Activated CD4-positive, CD25-positive, alpha-beta regulatory T cell treated with anti-CD3 and anti-CD28 coated beads, Interleukin-2, amount 50 U/mL, for 72 hours (primary cell): ENCODE measurements around the gene SAMD8.
A peak's percentile ranks its signal among the peaks of the same experiment; 100 is the strongest.
"Not testable (repeated sequence)": the region's sequence is repeated elsewhere in the genome, so short reads cannot be mapped to it uniquely, and the experiment has no call there.

Experiments used
- DNase-seq: peaks from one replicate; pipeline ENCODE4 v3.0.0; 2021

Gene SAMD8

DNA sequence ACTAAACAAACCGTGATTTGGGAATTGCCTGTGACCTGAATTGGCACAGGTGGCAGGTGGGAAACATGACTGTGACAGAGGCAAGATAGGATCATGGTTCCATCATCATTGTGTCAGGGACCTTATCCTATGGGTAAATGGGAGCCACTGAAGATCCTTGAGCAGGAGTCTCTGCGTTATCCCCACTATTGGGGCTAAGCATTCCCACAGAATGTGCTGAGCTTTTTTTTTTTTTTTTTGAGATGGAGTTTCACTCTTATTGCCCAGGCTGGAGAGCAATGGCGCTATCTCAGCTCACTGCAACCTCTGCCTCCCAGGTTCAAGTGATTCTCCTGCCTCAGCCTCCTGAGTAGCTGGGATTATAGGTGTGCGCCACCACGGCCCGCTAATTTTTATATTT, 88.5 kb downstream of the SAMD8 start:
- not testable (repeated sequence) for DNase-seq

DNA sequence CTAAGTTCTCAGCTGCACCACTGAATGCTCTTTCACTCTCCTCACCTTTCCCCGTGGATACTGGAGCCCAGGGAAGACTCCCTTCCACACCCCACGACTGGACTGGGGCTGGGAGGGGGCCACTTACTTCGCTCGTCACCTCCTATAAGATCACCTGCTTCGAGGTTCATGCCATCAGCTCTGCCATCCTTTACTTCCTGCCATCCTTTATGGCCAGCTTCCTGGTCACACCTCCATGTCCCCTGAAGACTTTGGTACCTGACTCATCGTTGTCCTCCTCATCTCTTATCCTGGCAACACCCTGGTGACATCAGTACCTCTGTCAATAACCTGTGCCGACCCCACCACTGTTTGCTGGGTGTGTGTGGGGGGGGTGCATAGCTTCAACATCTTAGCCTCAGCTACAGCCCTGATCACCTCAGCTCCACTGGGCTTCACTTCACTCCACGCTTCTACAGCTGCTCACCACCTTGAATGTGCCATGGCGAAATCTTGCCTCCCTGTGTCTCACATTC, 90.4 kb downstream of the SAMD8 start:
- no peak for DNase-seq

DNA sequence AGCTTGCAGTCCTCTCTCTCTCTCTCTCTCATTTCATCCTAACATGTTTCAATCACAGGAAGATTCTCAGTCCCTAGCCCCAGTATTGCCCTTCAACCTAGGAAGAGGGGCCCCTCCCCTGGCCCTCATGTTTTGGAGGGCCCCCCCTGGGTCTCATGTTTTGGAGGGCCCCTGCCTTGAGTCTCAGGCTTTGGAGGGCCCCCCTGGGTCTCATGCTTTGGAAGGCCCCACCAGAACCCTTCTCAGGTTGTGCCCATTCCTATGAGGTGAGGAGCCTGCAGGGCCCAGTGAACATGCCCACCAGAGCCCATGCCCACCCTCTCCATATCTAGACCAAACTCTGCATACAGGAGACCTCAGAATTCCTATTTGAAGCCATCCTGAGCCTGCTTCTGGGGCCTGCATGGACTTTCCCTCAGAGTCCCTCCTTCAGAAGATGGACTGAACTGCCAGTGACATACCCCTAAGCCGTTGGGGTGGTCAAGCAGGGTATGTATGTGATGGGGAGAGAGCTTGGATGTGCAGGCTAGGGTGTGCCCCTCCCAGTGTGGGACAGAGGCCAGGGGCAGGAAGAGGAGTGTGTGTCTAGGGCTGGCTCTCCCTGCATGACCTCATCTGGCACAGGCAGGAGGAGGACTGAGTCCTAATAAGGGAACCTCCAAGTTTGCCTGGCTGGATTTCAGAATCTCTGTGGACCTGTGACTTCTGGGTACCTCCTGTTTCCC, 91.0 kb downstream of the SAMD8 start:
- DNase-seq: no peak

DNA sequence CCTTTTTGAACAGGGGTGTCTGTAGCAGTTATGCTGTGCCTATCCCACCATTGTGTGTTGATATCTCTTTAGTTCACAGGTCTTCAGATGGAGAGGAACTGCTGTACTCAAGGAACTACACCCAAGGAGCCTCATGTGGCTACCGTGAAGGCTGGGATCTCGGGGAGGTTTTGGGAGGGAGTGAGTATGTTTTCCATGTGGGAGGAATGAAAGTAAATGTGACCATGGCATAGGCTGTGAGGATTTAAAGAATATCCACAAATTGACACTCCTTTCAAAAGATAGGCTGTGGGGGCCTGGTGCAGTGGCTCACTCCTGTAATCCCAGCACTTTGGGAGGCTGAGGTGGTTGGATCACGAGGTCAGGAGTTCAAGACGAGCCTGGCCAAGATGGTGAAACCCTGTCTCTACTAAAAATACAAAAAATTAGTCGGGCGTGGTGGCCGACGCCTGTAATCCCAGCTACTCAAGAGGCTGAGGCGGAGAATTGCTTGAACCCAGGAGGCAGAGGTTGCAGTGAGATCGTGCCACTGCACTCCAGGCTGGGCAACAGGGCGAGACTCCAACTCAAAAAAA, 91.7 kb downstream of the SAMD8 start:
- not testable (repeated sequence) for DNase-seq

DNA sequence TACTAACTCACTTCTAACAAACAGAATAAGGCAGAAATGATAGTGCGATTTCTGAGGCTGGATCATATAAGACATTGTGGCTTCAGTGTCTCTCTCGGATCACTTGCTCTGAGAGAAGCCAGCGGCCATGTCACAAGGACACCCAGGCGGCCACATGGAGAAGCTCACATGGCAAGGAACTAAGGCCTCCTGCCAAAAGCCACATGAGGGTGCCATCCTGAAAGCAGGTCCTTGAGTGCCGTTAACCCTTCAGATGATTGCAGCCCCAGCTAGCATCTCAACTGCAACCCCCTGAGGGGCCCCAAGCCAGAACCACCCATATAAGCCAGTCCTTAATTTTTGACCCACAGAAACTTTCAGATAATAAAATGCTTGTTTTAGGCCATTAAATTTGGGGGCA, 92.3 kb downstream of the SAMD8 start:
- DNase-seq: no peak

DNA sequence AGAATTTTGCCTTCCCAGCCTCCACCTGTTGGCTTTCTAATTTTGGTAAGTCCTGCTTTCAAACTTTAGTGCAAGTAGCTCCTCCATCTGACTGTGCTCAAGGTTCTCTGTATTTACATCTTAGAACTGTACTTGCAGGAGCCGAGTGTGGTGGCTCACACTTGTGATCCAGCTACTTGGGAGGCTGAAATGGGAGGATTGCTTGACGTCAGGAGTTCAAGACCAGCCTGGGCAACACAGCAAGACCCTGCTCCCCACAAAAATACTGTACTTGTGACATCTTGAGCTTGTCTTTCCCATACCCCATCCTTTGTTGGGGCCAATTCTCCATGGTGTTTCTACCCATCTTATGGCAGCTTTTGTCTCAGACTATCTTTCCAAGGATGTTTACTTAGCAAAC, 94.5 kb downstream of the SAMD8 start:
- no peak for DNase-seq

DNA sequence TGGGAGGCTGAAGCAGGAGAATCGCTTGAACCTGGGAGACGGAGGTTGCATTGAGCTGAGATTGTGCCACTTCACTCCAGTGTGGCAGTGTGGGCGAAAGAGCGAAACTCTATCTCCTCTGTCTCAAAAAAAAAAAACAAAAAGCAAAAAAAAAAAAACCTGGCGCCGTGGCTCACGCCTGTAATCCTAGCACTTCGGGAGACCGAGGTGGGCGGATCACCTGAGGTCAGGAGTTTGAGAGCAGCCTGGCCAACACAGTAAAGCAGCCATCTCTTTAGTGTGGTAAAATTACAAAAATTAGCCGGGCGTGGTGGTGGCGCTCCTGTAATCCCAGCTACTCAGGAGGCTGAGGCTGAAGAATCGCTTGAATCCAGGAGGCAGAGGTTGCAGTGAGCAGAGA, 95.2 kb downstream of the SAMD8 start:
- DNase-seq: not testable (repeated sequence)

DNA sequence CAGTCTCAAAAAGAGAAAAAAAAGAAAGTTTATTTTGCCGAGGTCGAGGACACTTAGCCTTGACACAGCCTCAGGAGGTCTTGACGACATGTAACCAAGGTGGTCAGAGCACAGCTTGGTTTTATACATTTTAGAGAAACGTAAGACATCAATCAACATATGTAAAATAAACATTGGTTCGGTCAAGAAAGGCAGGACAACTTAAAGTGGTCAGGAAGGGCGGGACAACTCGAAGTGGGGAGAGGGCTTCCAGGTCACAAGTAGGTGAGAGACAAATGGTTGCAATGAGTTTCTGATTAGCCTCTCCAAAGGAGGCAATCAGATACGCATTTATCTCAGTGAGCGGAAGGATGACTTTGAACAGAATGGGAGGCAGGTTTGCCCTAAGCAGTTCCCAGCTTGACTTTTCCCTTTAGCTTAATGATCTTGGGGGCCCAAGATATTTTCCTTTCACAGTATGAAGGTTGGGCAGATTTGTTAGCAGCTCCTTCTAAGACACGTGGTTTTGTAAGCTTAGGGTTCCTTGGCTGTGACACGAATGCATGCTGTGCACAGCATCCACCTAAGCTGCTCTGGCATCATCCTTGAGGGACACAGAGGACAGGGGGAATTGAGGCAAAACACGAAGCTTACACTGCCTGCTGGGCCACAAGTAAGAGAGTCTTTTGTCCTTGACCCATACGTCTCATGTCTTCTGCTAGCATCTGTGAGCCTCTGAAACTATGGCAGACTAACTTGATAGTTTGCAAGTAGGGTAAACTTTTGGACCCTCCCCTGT, 95.8 kb downstream of the SAMD8 start:
- no peak for DNase-seq

DNA sequence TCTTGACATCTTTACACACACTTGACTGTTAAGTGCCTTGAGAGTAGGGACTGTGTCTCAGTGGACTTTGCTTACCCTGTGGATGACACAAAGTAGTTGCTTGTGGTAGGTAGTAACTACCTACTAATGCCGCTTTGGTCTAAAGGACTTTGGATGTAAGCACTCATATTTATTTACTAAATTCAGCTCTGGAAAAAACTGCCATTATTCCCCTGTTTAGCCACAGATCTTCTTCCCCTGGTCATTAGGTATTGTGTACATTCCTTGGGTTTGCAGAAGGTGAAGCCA, 96.3 kb downstream of the SAMD8 start:
- no peak for DNase-seq

DNA sequence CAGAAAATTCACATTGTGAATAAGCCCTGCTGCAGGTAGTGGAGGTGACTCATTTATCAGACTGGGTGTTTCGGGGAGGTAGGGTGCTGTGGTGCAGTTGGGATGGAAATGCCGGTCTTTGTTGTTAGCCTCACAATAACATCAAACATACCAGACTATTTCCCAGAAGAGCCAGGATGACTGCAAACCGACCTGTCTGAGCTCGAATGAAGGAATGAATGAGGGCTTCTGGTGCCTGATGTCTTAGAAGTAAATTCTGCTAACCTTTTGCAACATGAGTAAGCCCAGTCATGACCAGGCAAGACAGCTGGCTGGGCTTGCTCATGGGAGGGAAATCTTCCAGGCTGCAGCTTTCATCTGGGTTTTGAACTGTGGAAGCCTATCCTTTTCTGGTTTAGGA, 96.7 kb downstream of the SAMD8 start:
- no peak for DNase-seq

DNA sequence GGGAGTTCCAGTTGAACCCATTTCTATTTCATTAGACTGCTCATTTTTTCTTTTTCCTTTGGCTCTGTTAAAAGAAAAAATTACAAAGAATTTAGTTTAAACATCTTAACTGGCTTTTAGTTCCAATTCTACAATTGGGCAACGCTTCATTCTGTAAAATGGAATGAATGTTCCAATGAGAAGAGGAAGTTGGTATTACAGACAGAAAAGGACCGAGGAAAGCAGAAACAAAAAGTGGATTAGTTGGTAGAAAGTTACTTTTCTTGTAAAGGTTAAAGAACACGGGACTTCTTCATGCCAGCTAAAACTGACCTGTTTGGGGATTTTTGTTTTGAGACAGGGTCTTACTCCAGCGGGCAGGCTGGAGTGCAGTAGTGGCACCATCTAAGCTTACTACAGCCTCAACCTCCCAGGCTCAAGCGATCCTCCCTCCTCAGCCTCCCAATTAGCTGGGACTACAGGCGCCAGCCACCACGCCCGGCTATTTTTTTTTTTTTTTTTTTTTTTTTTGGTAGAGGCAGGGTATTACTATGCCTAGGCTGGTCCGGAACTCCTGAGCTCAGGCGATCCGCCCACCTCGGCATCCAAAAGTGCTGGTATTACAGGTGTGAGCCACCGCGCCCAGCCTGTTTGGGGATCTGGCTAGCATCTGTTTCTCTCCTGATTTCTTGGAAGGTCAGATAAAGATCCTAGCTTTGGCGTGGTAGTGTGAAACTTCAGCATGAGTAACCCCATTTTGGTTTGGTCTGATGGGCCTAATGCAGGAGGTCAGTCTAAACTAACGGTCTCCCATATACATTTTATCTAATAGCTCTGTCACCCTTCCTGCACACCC, 97.8 kb downstream of the SAMD8 start:
- no peak for DNase-seq

DNA sequence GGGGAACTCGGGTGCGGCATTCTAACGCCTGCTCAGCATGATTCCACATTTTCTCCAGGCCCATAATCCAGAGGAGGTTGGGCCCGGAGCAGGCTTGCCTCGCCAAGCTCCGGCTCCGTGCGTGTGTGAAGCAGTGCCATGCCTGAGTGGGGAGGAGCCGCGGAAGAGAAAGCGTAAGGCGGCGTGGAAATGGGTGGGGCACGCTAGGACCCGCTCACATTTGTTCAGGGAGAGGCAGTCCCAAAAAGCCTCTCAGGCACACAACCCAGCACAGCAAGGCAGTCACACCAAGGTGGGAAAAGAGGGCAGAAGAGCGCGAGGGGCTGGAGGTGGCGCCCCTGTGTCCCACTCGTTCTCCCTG, 98.4 kb downstream of the SAMD8 start:
- DNase-seq: peak; percentile 75

DNA sequence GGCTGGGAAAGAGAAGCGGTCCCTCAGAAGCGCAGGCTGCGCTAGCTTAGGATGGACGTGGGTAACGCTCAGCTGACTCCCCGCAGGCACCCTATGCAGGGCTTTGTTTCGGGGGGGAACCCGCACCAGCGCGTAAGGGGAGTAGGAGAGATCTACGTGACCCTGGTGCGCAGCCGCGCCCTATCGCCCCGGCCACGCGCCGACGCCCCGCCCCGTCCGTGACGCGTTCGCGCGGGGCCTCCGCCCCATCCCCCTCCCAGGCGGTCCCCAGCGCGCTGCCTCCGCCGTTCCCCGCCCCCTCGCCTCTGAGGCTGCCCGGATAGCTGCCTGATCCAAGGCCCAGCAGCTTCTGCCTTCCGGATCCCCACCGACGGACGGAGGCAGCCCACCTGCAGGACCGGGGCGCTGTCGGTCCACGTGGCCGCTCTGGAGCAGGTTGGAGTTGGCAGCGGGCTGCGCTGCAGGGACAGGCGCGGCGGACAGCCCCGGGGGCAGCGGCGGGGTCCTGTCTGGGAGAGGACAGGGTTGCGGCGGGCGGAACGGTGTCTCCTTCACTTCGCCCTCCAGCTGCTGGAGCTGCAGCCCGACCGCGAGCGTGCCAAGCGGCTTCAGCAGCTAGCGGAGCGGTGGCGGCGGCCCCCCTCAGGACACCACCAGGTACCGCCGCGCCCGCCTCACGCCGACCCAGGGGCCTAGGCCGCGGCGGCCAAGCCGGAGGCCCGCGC, 99.0 kb downstream of the SAMD8 start, which contains the start of gene VDAC2:
TSS of gene VDAC2 (plus strand) at position 515 of the 725 bp plus-strand sequence. CDS start 363 bp downstream, outside the sequence.
- DNase-seq: peak; percentile 97

DNA sequence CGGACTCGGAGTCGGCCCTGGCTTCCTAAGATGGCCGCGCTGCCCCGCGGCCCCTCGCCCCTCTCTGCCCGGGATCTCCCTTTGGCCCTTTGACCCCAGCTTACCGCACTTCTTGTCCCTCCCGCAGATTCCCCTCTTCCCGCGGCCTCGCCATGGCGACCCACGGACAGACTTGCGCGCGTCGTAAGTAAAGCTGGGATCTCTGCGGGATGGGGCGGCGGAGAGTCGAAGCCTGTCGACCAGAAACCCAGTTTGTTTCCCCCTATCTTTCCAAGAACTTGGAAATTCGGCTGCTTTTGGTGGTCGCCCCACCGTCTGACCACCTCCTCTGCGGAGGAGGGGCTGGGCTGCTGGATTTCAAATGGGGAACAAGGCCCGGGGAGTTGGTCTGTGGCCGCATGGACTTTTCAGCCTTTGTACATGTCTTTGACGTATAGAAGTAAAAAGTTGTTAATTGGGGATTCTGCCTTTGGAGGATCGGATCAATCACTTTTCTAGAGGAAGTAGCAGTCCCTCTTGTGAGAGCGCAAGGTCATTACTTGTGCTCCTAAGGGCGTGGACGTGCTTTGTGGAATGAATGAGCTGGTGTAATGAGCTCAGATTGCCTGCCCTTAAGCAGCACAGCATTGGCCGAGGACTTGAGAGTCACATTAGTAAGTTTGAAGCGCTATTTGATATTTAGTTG, 99.7 kb downstream of the SAMD8 start:
- DNase-seq: no peak

DNA sequence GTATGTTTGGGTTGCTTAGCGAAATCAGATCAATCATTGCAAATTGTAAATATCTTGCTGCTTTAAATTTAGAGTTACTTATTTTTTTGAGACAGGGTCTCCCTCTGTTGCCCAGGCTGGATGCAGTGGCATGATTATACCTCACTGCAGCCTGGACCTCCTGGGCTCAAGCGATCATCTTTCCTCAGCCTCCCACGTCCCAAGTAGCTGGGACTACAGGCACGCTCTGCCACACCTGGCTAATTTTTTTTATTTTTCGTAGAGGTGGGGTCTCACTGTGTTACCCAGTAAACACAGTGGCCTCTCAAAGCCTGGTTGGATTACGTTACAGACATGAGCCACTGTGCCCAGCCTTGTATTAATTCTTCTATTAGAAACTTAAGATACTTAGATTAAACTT, 100.9 kb downstream of the SAMD8 start:
- no peak for DNase-seq

DNA sequence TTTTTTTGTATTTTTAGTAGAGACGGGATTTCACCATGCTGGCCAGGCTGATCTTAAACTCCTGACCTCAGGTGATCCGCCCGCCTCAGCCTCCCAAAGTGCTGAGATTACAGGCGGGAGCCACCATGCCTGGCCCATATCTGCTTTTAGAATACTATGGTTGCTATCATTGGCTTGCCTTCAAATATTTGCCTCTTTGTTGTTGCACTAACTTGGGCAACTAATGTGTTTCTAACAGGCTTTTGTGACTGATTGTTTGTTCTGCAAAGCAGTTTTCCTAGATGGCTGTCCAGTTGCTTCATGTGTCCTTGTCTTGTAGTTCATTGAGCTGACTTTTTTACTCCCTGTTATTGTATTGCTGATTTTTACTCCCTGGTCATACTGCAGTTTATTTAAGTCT, 108.8 kb downstream of the SAMD8 start:
- no peak for DNase-seq

DNA sequence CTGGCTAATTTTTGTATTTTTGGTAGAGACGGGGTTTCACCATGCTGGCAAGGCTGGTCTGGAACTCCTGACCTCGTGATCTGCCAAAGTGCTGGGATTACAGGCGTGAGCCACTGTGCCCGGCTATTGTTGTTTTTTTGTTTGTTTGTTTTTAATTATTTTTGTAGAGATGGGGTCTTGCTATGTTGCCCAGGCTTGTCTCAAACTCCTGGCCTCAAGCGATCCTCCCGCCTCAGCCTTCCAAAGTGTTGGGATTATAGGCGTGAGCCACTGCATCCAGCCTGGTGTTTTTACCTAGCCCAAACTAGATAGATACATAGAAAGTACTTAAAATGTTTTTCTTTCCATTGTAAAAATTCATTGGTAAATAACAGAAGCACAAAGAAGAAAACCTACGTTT, 110.0 kb downstream of the SAMD8 start:
- DNase-seq: not testable (repeated sequence)

DNA sequence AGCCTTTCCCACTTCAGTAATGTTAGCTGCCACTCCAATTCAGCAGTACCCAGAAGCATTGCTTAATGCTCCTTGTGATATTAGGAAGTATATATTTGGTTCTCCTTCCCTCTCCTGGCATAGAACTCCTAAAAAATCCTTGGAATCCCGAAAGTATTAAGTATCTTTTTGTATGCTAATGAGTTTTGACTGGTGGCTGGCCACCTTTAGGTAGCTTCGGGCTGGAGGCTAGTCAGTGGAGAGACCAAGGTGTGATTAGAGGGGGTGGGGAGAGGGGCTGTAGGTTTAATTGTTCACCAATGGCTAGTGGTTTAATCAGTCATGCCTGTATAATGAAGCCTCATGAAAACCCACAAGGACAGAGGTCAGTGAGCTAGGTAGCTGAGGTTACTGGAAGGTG, 112.1 kb downstream of the SAMD8 start:
- DNase-seq: no peak

DNA sequence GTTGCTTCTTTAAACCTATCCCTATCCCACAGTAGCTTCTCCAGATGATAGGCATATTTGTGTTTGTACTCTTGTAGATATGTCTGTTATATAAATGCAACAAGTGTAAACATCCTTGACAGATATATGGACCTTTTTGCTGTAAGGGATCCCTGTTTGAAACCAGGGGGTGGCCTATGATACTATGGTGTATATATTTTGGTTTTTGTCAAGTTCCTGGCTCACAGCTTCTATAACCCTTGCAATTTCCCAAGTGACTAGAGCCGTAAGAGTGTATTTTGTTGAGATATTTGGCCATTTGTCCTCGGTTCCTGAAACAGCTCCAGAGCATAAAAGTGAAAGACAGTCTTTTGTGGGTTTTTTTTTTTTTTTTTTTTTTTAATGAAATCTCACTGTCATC, 114.6 kb downstream of the SAMD8 start:
- no peak for DNase-seq

DNA sequence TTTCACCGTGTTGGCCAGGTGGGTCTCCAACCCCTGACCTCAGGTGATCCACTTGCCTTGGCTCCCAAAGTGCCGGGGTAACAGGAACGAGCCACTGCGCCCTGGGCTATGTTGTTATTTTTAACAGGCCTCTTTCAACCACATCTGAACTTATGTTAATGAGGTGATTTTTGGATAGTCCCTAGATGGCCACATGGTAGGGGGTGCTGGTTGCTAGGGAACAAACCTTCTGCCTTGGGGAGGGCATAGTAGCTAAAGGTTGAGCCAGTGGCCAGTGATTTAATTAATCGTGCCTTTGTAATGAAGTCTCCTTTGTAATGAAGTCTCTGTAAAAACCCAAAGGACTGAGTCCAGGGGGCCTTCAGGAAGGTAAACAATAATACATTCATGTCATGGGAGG, 115.2 kb downstream of the SAMD8 start:
- DNase-seq: no peak

DNA sequence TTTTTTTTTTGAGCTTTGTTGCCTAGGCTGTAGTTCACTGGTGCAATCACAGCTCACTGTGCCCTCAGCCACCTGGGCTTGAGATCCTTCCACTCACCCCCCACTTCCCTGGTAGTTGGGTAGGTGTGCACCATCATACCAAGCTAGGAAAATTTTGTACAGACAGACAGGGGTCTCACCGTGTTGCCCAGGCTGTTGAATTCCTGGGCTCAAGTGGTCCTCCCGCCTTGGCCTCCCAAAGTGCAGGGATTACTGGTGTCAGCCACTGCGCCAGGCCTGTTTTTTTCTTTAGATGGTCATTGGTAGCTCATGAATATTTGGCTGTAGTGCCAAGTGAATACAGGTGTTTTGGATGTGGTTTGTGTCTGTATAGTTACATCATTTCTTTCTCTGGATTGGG, 116.8 kb downstream of the SAMD8 start:
- no peak for DNase-seq

DNA sequence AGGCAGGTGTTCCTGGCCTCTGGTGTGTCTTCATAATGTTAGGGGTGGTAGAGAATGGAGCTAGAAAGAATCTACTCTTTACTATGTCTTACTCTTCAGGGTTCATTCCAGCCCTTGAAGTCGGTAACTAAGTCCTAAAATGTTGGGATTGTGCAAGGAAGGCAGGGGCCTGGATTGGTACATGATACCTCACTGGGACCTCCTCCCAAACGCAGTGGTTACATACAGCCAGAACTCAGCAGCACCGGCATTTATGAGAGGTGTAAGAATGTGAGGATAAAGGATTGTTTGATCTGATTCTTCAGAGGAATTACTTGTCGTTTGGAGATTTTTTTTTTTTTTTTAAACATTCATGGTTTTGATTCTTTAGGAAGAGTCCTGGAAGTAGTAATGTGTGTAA, 117.4 kb downstream of the SAMD8 start:
- DNase-seq: no peak
